A549 (cell line): ENCODE measurements around the gene LRRC3. TPM values are rescaled to one million over a fixed set of nuclear protein-coding genes. Genes with fewer than 3 reads are reported as not detected.

Source experiments
- ATAC-seq, 2 experiments: fragments of 200-7000 bp in 1 of 2; fragments of >200 bp in 1 of 2; cut with Nextera tagmentation in 1 of 2; cut with Tn5 transposase in 1 of 2; 3 replicates each; pipeline versions ENCODE4 v1.8.0 to v1.9.1; 2018 to 2020; ENCODE audit warnings: mild to moderate bottlenecking in 1 of 2, moderate library complexity in 1 of 2
- CTCF ChIA-PET: fragments of 300-600 bp; sonication (Branson Sonifier 250); formaldehyde crosslinking; extraction: SDS; loops from one replicate; lab custom pipeline; 2021; ENCODE audit warnings: antibody characterized with exemption, inconsistent platforms; lab: Yijun Ruan, JAX
- POLR2A ChIA-PET: fragments of 350-600 bp; formaldehyde crosslinking; extraction: SDS; loops from one replicate; lab custom pipeline; 2021; ENCODE audit warnings: antibody characterized with exemption, inconsistent platforms; lab: Yijun Ruan, JAX
- DNase-seq, 2 experiments: peaks; one replicate each; pipeline versions ENCODE4 v3.0.0 to v3.0.0-alpha.2; 2011 to 2016; ENCODE audit warnings: low read depth in 1 of 2, low spot score in 1 of 2
- FAIRE-seq: peaks from 2 replicates; lab custom pipeline; 2011; peaks lifted over from hg19 to GRCh38; lab: Jason Lieb, UNC
- H3K27ac ChIP-seq, 2 experiments: fragments of >200 bp; sonication (Bioruptor Twin); formaldehyde crosslinking; 3 replicates each; pipeline ENCODE4 v1.5.1; 2016 to 2017
- H3K4me1 ChIP-seq: fragments of >200 bp; sonication (Bioruptor Twin); formaldehyde crosslinking; 3 replicates; pipeline ENCODE4 v1.6.1; 2016
- H3K4me2 ChIP-seq: fragments of >200 bp; sonication (Bioruptor Twin); formaldehyde crosslinking; 3 replicates; pipeline ENCODE4 v1.6.1; 2016
- H3K4me3 ChIP-seq: fragments of >200 bp; sonication (Bioruptor Twin); formaldehyde crosslinking; 3 replicates; pipeline ENCODE4 v1.5.1; 2016
- H3K9me3 ChIP-seq: fragments of >200 bp; sonication (Bioruptor Twin); formaldehyde crosslinking; 3 replicates; pipeline ENCODE4 v1.6.1; 2016
- CBX2 ChIP-seq: fragments of 200-600 bp; sonication (generic); IDR thresholded peaks from 2 replicates; pipeline ENCODE4 v1.6.1; 2016; ENCODE audit warnings: low read depth, mild to moderate bottlenecking, borderline replicate concordance
- CHD2 ChIP-seq: fragments of 150-350 bp; IDR thresholded peaks from 2 replicates; pipeline ENCODE4 v1.6.1; 2014; ENCODE audit warnings: low read length; ENCODE audit not compliant: partially characterized antibody
- CHD4 ChIP-seq: fragments of 200-600 bp; sonication (generic); IDR thresholded peaks from 2 replicates; pipeline ENCODE4 v1.6.1; 2016; ENCODE audit warnings: antibody characterized with exemption, mild to moderate bottlenecking, borderline replicate concordance
- E2F6 ChIP-seq: IDR thresholded peaks from 2 replicates; pipeline ENCODE4 v1.6.1; 2012; ENCODE audit warnings: low read depth, borderline replicate concordance
- EHF ChIP-seq: fragments of 250-450 bp; sonication (Bioruptor Pico); IDR thresholded peaks from 2 replicates; pipeline ENCODE4 v1.5.0; 2020; ENCODE audit warnings: mild to moderate bottlenecking
- EHMT2 ChIP-seq: fragments of 200-600 bp; sonication (generic); IDR thresholded peaks from 2 replicates; pipeline ENCODE4 v1.6.1; 2016; ENCODE audit warnings: antibody characterized with exemption, low read depth, mild to moderate bottlenecking, moderate library complexity
- EP300 ChIP-seq, 2 experiments: fragments of >200 bp; sonication (Bioruptor Twin); formaldehyde crosslinking; IDR thresholded peaks; 2 replicates in 1 of 2; 3 replicates in 1 of 2; pipeline ENCODE4 v1.6.1; 2016 to 2017
- ESRRA ChIP-seq: fragments of 150-350 bp; IDR thresholded peaks from 2 replicates; pipeline ENCODE4 v1.6.1; 2014; ENCODE audit warnings: mild to moderate bottlenecking, low read length, borderline replicate concordance
- FOSB ChIP-seq: fragments of 250-450 bp; sonication (Bioruptor Pico); IDR thresholded peaks from 2 replicates; pipeline ENCODE4 v1.5.0; 2020; ENCODE audit warnings: mild to moderate bottlenecking, moderate library complexity
- FOXS1 ChIP-seq: fragments of 250-450 bp; sonication (Bioruptor Pico); IDR thresholded peaks from 2 replicates; pipeline ENCODE4 v1.5.0; 2020; ENCODE audit warnings: mild to moderate bottlenecking, moderate library complexity
- HDAC2 ChIP-seq: fragments of 200-600 bp; sonication (generic); IDR thresholded peaks from 2 replicates; pipeline ENCODE4 v1.6.1; 2016
- HEYL ChIP-seq: fragments of 250-450 bp; sonication (Bioruptor Pico); IDR thresholded peaks from 2 replicates; pipeline ENCODE4 v1.8.0; 2021; ENCODE audit warnings: mild to moderate bottlenecking, moderate library complexity
- HOXA7 ChIP-seq: fragments of 250-450 bp; sonication (Bioruptor Pico); IDR thresholded peaks from 2 replicates; pipeline ENCODE4 v1.5.0; 2020; ENCODE audit warnings: mild to moderate bottlenecking, moderate library complexity
- HOXB13 ChIP-seq: fragments of 250-450 bp; sonication (Bioruptor Pico); IDR thresholded peaks from 2 replicates; pipeline ENCODE4 v1.5.0; 2020; ENCODE audit warnings: low read depth, mild to moderate bottlenecking, moderate library complexity
- JUN ChIP-seq, 2 experiments: fragments of >200 bp; sonication (Bioruptor Twin); formaldehyde crosslinking; IDR thresholded peaks; 2 replicates in 1 of 2; 3 replicates in 1 of 2; pipeline ENCODE4 v1.6.1; 2016 to 2017
- KDM1A ChIP-seq: fragments of 200-600 bp; sonication (generic); IDR thresholded peaks from 2 replicates; pipeline ENCODE4 v1.6.1; 2016; ENCODE audit warnings: low read depth, mild to moderate bottlenecking
- KDM5A ChIP-seq: fragments of 200-600 bp; sonication (generic); IDR thresholded peaks from 2 replicates; pipeline ENCODE4 v1.6.1; 2016; ENCODE audit warnings: antibody characterized with exemption, mild to moderate bottlenecking
- MAFK ChIP-seq: fragments of 450-650 bp; IDR thresholded peaks from 2 replicates; pipeline ENCODE4 v1.6.1; 2014; ENCODE audit not compliant: partially characterized antibody
- NPAS2 ChIP-seq: fragments of 250-450 bp; sonication (Bioruptor Pico); IDR thresholded peaks from 2 replicates; pipeline ENCODE4 v1.8.0; 2022; ENCODE audit warnings: mild to moderate bottlenecking, moderate library complexity, borderline replicate concordance
- POLR2AphosphoS2 ChIP-seq: conservative IDR thresholded peaks from 2 replicates; pipeline ENCODE4 v1.6.1; 2012; ENCODE audit warnings: low read length, improper control_type of control experiment, inconsistent platforms
- RARB ChIP-seq: fragments of 250-450 bp; sonication (Bioruptor Pico); IDR thresholded peaks from 2 replicates; pipeline ENCODE4 v1.8.0; 2021; ENCODE audit warnings: mild to moderate bottlenecking, moderate library complexity
- RFX5 ChIP-seq: fragments of 450-650 bp; IDR thresholded peaks from 2 replicates; pipeline ENCODE4 v1.7.1; 2014; ENCODE audit warnings: antibody characterized with exemption, mild to moderate bottlenecking, moderate library complexity
- TP53 ChIP-seq: fragments of 250-450 bp; sonication (Bioruptor Pico); IDR thresholded peaks from 2 replicates; pipeline ENCODE4 v1.5.0; 2021; ENCODE audit warnings: mild to moderate bottlenecking, moderate library complexity
- ZC3H11A ChIP-seq: fragments of 450-650 bp; IDR thresholded peaks from 2 replicates; pipeline ENCODE4 v1.6.1; 2014; ENCODE audit warnings: antibody characterized with exemption, mild to moderate bottlenecking
- ZSCAN20 ChIP-seq: fragments of 250-450 bp; sonication (Bioruptor Pico); IDR thresholded peaks from 2 replicates; pipeline ENCODE4 v1.8.0; 2022; ENCODE audit warnings: mild to moderate bottlenecking, moderate library complexity
- WGBS: methylation state at CpG from one replicate; pipeline ENCODE4 v1.1.6; 2017; ENCODE audit errors: missing lambda C conversion rate; 5-methylcytosine and 5-hydroxymethylcytosine counted together
- polyA plus RNA-seq, 4 experiments: library from polyadenylated mRNA; depleted of rRNA in 3 of 4; stranded (reverse); fragments of >200 nt; fragmentation: RNase III in 1 of 4; extraction: RNeasy Plus Mini Kit Qiagen cat#74134 plus additional on column Dnase treatment in 1 of 4; gene quantifications; 2 replicates in 3 of 4; 3 replicates in 1 of 4; pipeline ENCODE4 v1.2.3, GENCODE V29; 2011 to 2017
- TF ChIP-seq, protein P1 (sequence below): fragments of 150-350 bp; IDR thresholded peaks from 2 replicates; pipeline ENCODE4 v1.6.1; 2014; ENCODE audit warnings: low read depth, mild to moderate bottlenecking, low read length

The LRRC3 gene
- polyA plus RNA-seq, 2 of the 4 experiments (the other 2 are of a cell fraction), result 0.59 to 1.1 TPM

DNA sequence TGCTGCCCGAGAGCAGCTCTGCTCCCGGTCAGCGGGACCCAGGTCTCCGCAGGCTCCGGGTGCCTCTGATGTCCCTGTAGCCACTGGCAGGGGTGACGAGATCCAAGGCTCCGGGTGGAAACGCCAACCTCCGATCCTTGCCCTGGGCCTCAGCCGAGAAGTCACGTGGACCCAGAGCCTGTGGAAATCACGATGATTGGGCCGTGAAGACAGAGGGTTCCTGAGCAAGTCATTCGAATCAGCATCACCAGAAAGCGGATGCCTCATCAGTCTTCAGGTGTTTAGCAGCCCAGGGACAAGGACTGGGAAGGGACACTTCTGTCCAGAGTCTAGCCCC, 12.5 kb downstream of the LRRC3 start:
- Histone ChIP-seq H3K9me3 (no peaks in the 10 kb centered on the region), H3K27ac (no peak overlapping the region), H3K4me2 (no peak overlapping the region), H3K4me1 (no peaks in the 10 kb centered on the region), H3K4me3 (no peak overlapping the region)
- POLR2A ChIA-PET, result no interaction called here
- no peak for FAIRE-seq
- no peak for ATAC-seq
- WGBS, result no CpG with 5 or more reads among the region's 15 CpGs
- DNase-seq, result no peak
- CTCF ChIA-PET, result interaction anchor here (1.5 kb wide), 1 partner anchor 13 kb away, joined by 7 read pairs; no protein-coding TSS in a partner anchor
- TF ChIP-seq EHF (CRISPR knock-in tag) (no peak), CBX2 (no peak)

GRCh38 chr21:44471341-44471740, 16.0 kb downstream of the LRRC3 start:
- TF ChIP-seq CHD2 (no peak), CHD4 (no peak), HOXB13 (CRISPR knock-in tag) (no peak), E2F6 (no peak), HEYL (no peak), JUN (IDR thresholded peaks at IDR 0.05) (no peak), EHF (CRISPR knock-in tag) (no peak), MAFK (no peak), ZC3H11A (no peak), NPAS2 (CRISPR knock-in tag) (no peak), EHMT2 (no peak), KDM1A (no peak), TP53 (CRISPR knock-in tag) (no peak), RFX5 (no peak), ESRRA (no peak), POLR2AphosphoS2 (no peak)
- TF ChIP-seq, protein P1, sequence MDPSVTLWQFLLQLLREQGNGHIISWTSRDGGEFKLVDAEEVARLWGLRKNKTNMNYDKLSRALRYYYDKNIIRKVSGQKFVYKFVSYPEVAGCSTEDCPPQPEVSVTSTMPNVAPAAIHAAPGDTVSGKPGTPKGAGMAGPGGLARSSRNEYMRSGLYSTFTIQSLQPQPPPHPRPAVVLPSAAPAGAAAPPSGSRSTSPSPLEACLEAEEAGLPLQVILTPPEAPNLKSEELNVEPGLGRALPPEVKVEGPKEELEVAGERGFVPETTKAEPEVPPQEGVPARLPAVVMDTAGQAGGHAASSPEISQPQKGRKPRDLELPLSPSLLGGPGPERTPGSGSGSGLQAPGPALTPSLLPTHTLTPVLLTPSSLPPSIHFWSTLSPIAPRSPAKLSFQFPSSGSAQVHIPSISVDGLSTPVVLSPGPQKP, result no peak
- TF ChIP-seq, all 56 proteins: peak for 0
- ChIA-PET POLR2A (no interaction called here), CTCF (interaction anchor here (1.9 to 2.1 kb wide), 2 partner anchors 9 to 15 kb away, joined by 4 to 5 read pairs; no protein-coding TSS in a partner anchor)
- FAIRE-seq (no peak), DNase-seq (no peak), ATAC-seq (no peak)
- Histone ChIP-seq H3K4me3 (no peak overlapping the region), H3K4me2 (no peak overlapping the region), H3K27ac (no peak overlapping the region), H3K4me1 (no peaks in the 10 kb centered on the region), H3K9me3 (no peaks in the 10 kb centered on the region)

DNA sequence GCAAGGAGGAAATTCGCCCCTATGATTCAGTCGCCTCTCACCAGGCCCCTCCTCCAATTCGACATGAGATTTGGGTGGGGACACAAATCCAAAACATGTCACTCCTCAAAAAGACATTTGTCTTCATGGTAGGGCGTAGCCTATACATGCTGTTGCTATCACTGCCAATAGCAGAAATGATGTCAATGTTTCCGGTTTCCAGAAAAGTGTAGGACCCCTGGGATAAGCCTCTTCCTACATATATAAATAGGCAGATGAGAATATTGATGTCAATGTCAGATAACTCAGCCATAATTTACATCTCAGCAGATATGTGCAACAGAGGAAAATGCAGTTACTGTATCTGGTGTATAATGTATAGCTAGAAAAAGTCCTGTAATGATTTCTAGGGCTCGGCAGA, 16.7 kb downstream of the LRRC3 start:
- Histone ChIP-seq H3K9me3 (no peaks in the 10 kb centered on the region), H3K27ac (no peak overlapping the region), H3K4me3 (no peak overlapping the region), H3K4me2 (no peak overlapping the region), H3K4me1 (no peaks in the 10 kb centered on the region)
- FAIRE-seq (no peak), ATAC-seq (no peak), DNase-seq (no peak)
- WGBS, result 10% methylated on average over 6 of the region's 6 CpGs
- ChIA-PET POLR2A (no interaction called here), CTCF (interaction anchor here (1.9 kb wide), 1 partner anchor 8 kb away, joined by 5 read pairs; no protein-coding TSS in a partner anchor)
- no peak for TF ChIP-seq HOXA7 (CRISPR knock-in tag)
- no peak for TF ChIP-seq ZSCAN20 (CRISPR knock-in tag)
- TF ChIP-seq HDAC2, result no peak
- TF ChIP-seq EP300 (IDR thresholded peaks at IDR 0.05), result no peak
- TF ChIP-seq EHMT2, result no peak
- TF ChIP-seq RARB (CRISPR knock-in tag), result no peak
- no peak for TF ChIP-seq KDM5A
- TF ChIP-seq FOXS1 (CRISPR knock-in tag), result no peak
- no peak for TF ChIP-seq FOSB (CRISPR knock-in tag)
